ENCODE results near the gene DENND5B. TPM values are rescaled to one million over a fixed set of nuclear protein-coding genes. Genes with fewer than 3 reads are reported as not detected.

Gene DENND5B
- total RNA-seq, 4 donors from 2014 or later, result 4.6 to 6.4 (median 5.4) TPM

DNA sequence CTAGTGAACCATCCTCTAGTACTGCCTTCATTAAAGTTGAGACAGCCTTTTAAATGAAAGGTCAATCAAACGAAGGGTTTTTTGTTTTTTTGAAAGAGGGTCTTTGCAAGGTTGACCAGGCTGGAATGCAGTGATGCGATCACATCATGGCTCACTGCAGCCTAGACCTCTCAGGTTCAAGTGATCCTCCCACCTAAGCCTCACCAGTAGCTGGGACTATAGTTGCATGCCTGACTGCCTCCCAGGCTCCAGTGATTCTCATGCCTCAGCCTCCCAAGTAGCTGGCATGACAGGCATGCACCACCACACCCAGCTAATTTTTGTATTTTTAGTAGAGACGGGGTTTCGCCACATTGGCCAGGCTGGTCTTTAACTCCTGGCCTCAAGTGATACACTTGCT is 150.3 kb downstream of the DENND5B start:
- intact Hi-C loops (cut with DNase I; ENCODE audit: low total_unique reads), result no loop called here
- TF ChIP-seq, protein P1, sequence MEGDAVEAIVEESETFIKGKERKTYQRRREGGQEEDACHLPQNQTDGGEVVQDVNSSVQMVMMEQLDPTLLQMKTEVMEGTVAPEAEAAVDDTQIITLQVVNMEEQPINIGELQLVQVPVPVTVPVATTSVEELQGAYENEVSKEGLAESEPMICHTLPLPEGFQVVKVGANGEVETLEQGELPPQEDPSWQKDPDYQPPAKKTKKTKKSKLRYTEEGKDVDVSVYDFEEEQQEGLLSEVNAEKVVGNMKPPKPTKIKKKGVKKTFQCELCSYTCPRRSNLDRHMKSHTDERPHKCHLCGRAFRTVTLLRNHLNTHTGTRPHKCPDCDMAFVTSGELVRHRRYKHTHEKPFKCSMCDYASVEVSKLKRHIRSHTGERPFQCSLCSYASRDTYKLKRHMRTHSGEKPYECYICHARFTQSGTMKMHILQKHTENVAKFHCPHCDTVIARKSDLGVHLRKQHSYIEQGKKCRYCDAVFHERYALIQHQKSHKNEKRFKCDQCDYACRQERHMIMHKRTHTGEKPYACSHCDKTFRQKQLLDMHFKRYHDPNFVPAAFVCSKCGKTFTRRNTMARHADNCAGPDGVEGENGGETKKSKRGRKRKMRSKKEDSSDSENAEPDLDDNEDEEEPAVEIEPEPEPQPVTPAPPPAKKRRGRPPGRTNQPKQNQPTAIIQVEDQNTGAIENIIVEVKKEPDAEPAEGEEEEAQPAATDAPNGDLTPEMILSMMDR (IDR thresholded peaks at IDR 0.05), result no peak
- TF ChIP-seq POLR2A (IDR thresholded peaks at IDR 0.05), result no peak
- H3K4me3 ChIP-seq (ENCODE audit: low read depth, poor library complexity, severe bottlenecking), result no peak overlapping the region
- DNase-seq (ENCODE audit: low spot score in 2 of 2), result no peak
- 91 to 98% methylated on average over 4 of the region's 4 CpGs for WGBS, 2 donors

DNA sequence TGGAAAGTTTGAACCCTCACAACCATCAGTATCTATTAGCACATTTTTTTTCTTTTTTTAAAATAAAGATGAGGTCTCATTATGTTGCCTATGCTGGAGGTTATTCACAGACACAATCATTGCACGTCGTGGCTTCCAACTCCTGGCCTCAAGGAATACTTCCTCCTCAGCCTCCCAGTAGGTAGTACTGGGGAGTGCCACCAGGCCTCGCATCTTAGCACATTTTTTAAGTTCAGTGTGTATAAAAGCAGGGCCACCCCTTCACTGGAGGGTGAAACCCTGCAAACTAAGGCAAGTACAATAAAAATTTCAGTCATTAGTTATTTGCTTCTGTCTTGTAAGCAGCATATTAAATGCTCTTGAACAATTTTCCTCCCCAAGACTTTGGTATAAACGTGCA is 150.8 kb downstream of the DENND5B start:
- intact Hi-C loops (cut with DNase I; ENCODE audit: low total_unique reads), result no loop called here
- no peak overlapping the region for H3K4me3 ChIP-seq (ENCODE audit: low read depth, poor library complexity, severe bottlenecking)
- WGBS, 2 donors, result 89 to 92% methylated on average over 4 of the region's 4 CpGs

DNA sequence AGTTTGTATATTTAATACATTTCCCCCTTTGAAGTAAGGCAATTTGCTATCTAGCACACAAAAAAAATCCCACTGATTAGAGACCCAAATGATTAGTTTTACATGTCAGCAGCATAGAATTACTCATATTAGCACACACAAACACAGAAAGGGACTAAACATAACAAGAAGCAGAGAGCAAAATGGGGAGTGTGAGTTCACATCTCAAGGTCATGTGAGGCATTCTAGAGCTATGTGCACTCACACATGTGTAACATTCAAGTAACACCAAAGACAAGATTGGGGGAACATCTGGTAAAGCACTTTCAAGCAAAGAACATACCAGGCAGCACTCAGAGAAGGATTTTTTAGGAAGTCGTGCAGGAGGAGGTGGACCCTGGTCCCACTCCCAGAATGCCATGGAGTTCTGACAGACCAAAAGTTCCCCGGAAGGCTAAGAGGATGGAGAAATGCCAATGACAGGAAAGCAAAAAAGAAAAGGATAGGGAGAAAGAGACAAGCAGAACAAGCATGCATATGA is 159.2 kb downstream of the DENND5B start:
- DNase-seq (ENCODE audit: low spot score in 2 of 2), result no peak
- WGBS, 2 donors, result 46 to 61% methylated on average over 2 of the region's 2 CpGs
- intact Hi-C loops (cut with DNase I; ENCODE audit: low total_unique reads), result no loop called here
- H3K4me3 ChIP-seq (ENCODE audit: low read depth, poor library complexity, severe bottlenecking), result no peak overlapping the region
- TF ChIP-seq POLR2A (IDR thresholded peaks at IDR 0.05), result no peak
- TF ChIP-seq, protein P1 (IDR thresholded peaks at IDR 0.05), result no peak

More for the DNA sequence above, 150.8 kb downstream of the DENND5B start:
- DNase-seq (ENCODE audit: low spot score in 2 of 2), result no peak
- TF ChIP-seq, protein P1 (IDR thresholded peaks at IDR 0.05), result no peak
- no peak for TF ChIP-seq POLR2A (IDR thresholded peaks at IDR 0.05)

DNA sequence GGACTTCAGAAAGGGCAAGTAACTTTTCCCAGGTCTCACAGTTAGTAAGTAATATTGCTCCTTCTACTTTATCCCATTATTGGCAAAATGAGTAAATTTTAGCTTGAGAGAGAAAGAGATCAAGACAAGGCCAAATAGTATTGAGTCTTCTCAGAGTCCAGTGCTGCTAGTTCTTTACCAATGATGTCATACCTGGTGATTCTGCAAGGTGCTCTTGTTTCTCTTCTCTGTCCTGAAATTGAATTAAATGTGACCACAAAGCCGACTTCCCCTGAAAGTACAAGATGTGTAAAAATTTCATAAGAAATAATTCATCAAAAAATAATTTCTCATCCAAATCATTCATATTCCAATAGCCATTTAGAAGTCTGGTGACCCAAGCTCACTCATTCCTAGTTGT is 167.5 kb downstream of the DENND5B start:
- TF ChIP-seq POLR2A (IDR thresholded peaks at IDR 0.05), result no peak
- TF ChIP-seq, protein P1 (IDR thresholded peaks at IDR 0.05), result no peak
- intact Hi-C loops (cut with DNase I; ENCODE audit: low total_unique reads), result no loop called here
- H3K4me3 ChIP-seq (ENCODE audit: low read depth, poor library complexity, severe bottlenecking), result no peak overlapping the region
- 81 to 95% methylated on average over 1 of the region's 1 CpG for WGBS, 2 donors
- no peak for DNase-seq (ENCODE audit: low spot score in 2 of 2)

DNA sequence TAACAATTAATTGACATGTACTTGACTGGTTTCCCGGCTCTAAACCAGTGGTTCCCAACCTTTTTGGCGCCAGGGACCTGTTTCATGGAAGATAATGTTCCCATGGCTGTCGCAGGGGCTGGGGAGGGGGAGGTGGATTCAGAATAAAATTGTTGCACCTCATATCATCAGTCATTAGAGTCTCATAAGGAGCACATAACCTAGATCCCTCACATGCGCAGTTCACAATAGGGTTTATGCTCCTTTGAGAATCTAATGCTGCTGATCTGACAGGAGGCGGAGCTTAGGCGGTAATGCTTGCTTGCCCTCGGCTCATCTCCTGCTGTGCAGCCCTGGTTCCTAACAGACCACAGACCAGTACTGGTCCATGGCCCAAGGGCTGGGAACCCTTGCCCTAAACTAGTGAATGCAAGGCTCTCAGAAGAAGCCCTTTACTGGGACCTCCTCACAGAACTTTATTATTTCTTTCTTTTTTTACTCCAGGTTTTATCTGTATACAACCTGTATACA is 178.6 kb downstream of the DENND5B start:
- H3K4me3 ChIP-seq (ENCODE audit: low read depth, poor library complexity, severe bottlenecking), result no peak overlapping the region
- WGBS, 2 donors, result 82 to 87% methylated on average over 7 of the region's 7 CpGs
- TF ChIP-seq POLR2A (IDR thresholded peaks at IDR 0.05), result no peak
- TF ChIP-seq, protein P1 (IDR thresholded peaks at IDR 0.05), result no peak
- DNase-seq (ENCODE audit: low spot score in 2 of 2), result no peak
- intact Hi-C loops (cut with DNase I; ENCODE audit: low total_unique reads), result no loop called here

DNA sequence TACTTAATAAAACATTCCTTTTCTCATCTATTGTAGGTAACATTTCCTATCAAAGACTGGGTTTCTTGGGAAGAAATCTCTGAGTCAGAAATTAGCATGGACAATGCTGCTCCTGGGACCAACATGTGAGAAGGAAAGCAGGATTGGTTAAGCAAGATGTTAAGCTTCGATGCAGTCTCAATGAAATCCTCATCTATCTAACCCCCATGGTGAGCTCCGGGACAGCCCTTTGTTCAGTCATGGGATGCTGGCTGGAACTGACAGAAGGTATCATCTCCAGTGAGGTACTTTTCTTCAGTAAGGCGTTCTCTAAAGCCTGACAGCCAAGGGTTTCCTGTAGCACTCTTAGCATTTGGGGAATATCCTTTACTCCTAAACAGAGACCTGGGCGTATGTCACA is 182.2 kb downstream of the DENND5B start:
- H3K4me3 ChIP-seq (ENCODE audit: low read depth, poor library complexity, severe bottlenecking), result no peak overlapping the region
- no peak for TF ChIP-seq POLR2A (IDR thresholded peaks at IDR 0.05)
- TF ChIP-seq, protein P1 (IDR thresholded peaks at IDR 0.05), result no peak
- intact Hi-C loops (cut with DNase I; ENCODE audit: low total_unique reads), result no loop called here
- peak in 1 of 2 donors; percentile 5 for DNase-seq (ENCODE audit: low spot score in 2 of 2)
- WGBS, 2 donors, result 92 to 94% methylated on average over 4 of the region's 4 CpGs

All from lower leg skin (tissue), 4 donors.